B cell (primary cell): ENCODE results near the gene DCAF6.

Experiments used
- CTCF ChIP-seq: fragments of 200-600 bp; IDR thresholded peaks from one replicate; pipeline ENCODE4 v1.8.0; 2022; ENCODE audit warnings: antibody characterized with exemption, mild to moderate bottlenecking
- EZH2 ChIP-seq: IDR thresholded peaks from 2 replicates; pipeline ENCODE4 v1.6.1; 2012; ENCODE audit warnings: borderline replicate concordance, low read depth, mild to moderate bottlenecking, moderate library complexity, low read length; ENCODE audit not compliant: insufficient read depth, poor library complexity, severe bottlenecking

GRCh38 chr1:168064216-168064615, 127.7 kb downstream of the DCAF6 start:
- no peak for TF ChIP-seq CTCF
- TF ChIP-seq EZH2 = no peak
